HG02623 (cell line): Measurements from ENCODE around the gene PLA2G2E.
"Not testable (repeated sequence)": the region's sequence is repeated elsewhere in the genome, so short reads cannot be mapped to it uniquely, and the experiment has no call there.

Experiments used
- ATAC-seq: cut with Tn5 transposase; IDR thresholded peaks from one replicate; pipeline ENCODE4 v1.9.1; 2021; ENCODE audit warnings: moderate library complexity; ENCODE audit not compliant: unreplicated experiment

The PLA2G2E gene

DNA sequence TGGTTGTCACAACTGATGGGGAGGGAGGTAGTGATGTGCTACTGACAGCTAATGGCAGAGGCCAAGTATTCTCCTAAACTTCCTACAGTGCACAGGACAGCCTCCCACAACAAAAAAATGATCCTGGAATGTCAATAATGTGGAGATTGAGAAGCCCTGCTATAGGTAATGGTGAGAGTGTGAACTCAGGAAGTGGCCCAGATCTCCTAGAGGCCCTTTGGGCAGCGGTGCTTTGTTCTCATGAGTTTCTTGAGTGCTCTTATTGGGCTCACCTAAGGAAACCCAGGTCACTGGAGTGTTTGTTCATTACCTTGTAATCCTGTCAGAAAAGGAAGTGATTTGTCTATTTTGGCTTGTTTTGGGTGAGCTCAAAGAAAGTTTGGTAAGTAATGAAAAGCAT lies 35.3 kb downstream of the PLA2G2E start:
- ATAC-seq: no peak

DNA sequence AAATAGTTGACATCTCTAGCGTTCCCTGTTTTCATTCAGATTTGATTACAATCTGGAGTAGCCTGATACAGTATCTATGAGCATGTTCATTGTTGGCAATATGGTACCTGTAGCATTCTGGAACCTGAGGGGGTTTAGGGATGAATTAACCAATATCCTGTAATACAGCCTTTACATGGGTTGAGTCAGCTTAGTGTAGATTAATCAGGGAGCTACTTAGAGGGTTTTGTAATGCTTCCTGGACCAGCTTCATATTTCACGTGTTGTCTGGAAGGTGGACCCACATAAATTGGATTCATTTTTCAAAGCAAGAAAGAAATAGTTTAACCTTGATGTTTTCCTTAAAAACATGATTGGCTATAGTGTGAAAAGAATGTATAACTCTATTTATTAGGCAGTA lies 37.6 kb downstream of the PLA2G2E start:
- ATAC-seq: no peak

DNA sequence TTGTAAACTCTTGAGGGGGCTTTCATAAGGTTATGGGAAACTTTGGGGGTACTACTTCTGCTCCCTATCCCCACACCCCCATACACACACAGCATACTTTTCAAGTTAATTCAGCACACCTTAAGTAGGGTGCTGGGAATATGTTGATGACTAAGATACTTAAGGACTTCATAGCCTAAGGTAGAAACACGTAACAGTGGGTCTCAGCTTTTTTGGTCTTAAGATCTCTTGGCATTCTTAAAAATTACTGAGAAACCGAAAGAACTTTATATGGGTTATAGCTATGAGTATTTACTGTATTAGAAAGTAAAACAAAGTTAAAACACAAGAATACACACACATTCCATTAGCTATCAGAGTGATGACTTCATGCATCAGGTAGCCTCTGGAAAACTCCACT lies 39.1 kb downstream of the PLA2G2E start:
- ATAC-seq: no peak

DNA sequence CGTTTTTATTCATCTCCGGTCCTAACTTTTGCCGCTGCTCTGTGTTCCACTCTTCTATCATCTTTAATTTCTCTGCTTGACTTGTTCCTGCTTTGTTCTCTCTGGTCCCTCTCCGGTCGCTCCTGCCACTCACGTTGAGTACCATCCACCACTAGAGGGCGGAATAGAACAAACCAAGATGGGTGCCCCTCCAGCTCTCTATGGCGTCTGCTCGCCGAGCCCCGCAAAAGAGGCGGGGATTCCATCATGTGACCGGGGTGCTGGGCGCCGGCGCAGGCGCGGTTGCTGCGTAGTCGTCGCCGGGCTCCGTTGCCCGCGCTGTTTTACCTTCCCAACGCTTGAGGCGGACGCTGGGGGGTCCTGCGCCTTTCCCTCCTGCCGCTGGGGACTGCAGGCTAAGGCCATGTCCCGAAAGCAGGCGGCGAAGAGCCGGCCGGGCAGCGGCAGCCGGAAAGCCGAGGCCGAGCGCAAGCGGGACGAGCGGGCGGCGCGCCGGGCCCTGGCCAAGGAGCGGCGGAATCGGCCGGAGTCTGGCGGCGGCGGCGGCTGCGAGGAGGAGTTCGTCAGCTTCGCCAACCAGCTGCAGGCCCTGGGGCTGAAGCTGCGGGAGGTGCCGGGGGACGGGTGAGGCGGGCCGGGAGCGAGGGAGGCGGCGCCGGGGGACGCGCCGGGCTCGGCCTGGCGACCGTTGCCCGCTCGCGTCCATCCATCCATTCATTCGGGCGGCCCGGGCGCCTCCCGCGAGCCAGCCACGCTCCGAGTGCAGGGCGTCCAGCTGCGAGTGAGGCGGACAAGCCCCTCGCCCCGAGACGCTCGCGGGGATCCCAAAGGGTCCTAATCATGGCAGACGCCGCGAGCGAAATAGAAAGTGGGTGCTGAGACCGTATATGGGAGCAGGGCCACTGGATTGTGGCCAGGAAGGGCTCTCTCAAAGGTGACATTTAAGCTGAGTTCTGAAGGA lies 41.0 kb downstream of the PLA2G2E start, which contains the start of gene OTUD3:
Gene OTUD3 (plus strand): TSS at position 285 of the 961 bp plus-strand sequence. CDS start 119 bp downstream, at position 404.
- peak; percentile 84 for ATAC-seq

DNA sequence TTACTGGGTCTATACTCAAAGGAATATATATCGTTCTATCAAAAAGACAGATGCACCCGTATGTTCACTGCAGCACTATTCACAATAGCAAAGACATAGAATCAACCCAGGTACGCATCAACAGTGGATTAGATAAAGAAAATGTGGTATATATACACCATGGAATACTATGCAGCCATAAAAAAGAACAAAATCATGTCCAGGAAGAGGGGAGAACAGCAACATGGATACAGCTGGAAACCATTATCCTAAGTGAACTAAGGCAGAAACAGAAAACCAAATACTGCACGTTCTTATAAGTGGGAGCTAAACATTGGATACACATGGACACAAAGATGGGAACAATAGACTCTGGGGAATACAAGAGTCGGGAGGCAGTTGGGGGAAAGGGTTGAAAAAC lies 42.6 kb downstream of the PLA2G2E start:
- not testable (repeated sequence) for ATAC-seq

DNA sequence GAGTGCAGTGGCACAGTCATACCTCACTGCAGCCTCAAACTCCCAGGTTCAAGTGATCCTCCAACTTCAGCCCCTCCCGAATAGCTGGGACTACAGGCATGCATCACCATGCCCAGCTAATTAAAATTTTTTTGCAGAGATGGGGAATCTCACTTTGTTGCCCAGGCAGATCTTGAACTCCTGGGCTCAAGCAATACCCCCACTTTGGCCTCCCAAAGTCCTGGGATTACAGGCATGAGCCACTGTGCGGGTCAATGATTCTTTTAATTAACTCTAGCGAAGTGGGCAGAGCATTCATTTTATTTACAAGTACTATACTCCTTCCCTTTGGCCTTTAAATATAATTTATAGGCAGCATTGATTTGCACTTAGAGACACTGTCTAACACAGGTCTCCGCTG lies 43.8 kb downstream of the PLA2G2E start:
- ATAC-seq: no peak

DNA sequence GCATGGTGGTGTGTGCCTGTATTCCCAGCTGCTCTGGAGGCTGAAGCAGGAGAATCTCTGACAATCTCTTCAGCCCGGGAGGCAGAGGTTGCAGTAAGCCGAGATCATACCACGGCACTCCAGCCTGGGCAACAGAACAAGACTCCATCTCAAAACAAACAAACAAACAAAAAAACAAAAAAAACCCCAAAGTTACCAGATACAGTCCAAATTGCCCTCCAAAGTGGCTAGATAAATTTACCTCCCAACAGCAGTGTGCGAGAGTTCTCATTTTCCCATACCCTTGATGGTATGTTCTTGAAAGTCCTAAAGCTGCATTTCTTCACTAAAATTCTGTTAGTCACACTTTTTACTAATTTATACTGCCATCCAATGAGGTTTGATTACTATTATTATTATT lies 44.2 kb downstream of the PLA2G2E start:
- no peak for ATAC-seq

DNA sequence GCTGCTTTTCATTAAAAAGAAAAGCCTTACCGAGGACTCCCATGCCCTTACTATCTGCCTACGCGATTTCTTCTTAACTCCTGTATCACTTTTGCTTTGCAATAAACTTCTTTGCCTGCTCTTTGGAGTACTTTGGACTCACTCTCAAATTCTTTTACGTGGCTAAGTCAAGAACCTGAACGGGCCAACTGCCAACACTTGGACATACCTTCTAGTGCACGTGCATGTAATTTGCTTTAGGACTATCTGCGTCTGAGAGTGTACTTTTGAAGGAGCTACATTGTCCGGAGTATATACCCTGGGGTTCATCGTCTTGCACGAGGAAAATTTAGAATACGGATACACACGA lies 44.8 kb downstream of the PLA2G2E start:
- no peak for ATAC-seq

DNA sequence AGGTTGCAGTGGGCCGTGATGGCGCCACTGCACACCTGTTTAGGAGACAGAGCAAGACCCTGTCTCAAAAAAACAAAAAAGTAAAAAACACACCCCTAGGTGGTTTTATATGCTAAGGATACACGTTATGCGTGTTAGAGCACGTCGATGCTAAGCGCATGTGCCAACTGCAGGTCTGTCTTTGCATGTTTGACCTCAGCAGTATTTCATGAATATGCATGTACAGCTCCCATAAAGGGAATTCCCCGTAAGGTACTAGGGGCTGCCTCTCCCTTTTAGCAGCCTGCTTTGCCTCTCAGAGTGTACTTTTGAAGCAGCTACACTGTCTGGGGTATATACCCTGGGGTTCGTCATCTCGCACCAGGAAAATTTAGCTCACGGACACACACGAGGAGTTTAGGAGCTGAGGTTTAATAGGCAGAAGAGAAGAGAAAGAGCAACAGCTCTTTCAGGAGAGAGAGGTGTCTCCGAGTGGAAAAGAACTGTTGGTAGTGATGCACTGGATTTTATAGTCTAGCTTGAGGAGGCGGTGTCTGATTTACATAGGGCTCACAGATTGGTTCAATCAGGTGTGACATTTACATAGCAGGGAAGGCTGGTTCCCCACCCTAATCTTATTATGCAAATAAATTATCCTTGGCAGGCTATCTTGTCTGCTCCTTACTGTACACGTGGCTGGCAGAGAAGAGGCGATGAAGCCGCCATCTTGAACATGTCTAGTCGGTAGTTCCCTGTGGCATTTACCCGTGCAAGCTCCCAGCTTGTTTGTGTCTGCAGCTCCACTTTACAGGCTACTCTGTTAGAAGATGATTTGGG lies 45.4 kb downstream of the PLA2G2E start:
- ATAC-seq: no peak

DNA sequence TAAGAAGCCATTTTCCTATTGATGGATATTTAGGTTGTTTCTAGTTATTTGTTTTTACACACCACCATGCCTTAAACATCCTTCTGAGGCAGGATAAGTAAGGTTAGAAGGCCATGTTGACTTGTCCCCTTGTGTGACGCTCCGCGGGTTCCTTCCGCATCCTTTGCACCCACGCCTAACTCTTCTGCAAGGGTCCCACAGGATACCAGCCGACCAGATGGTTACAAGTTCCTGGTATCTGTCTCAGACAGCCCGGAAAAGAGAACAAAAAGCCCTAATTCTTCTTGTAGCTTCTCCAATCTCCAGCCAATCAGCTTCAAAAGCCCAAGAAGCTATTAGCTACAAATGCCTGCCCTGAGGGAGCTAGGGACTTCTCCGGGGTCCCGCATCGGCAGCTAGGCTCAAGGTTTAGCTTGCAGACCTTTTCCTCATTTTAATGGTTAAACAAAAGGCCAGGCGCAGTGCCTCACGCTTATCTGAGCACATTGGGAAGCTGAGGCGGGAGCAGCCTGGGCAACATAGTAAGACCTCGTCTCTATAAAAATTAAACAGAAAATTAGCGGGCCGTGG lies 46.2 kb downstream of the PLA2G2E start:
- no peak for ATAC-seq

DNA sequence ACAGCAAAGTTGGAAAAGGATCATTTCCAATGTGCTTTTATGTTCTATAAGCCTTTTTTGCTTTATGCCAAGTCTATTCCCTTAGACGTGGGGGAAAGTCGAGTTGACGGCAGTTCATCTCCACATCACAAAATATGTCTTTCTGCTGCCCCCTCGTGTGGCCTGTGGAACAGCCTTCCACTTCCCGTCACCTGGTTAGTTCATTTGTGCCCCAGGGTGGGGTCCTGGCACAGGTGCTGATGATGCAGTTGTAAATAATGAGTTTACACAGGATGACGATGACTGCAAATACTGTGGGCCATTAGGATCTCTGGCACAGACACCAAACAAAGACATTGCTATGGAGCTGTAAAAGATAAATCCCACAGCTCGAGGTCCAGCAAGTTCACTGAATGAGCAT lies 51.2 kb downstream of the PLA2G2E start:
- no peak for ATAC-seq
